GM23248 (cell line): ENCODE data around the gene LHCGR. TPM values are rescaled to one million over a fixed set of nuclear protein-coding genes. Genes with fewer than 3 reads are reported as not detected.
A peak's percentile ranks its signal among the peaks of the same experiment; 100 is the strongest.

Source experiments
- DNase-seq: peaks from one replicate; pipeline ENCODE4 v3.0.0-alpha.2; 2015
- H2AFZ ChIP-seq: fragments of 200-600 bp; sonication (generic); 2 replicates; pipeline ENCODE4 v1.6.1; 2016; ENCODE audit warnings: antibody characterized with exemption
- H3F3A ChIP-seq: fragments of 200-600 bp; sonication (generic); 2 replicates; pipeline ENCODE4 v1.6.1; 2016; ENCODE audit warnings: mild to moderate bottlenecking, antibody characterized with exemption, mixed run types; ENCODE audit not compliant: insufficient read depth
- H3K27ac ChIP-seq: fragments of 200-600 bp; sonication (generic); 2 replicates; pipeline ENCODE4 v1.5.1; 2016; ENCODE audit warnings: mild to moderate bottlenecking
- H3K27me3 ChIP-seq: fragments of 200-600 bp; sonication (generic); replicated peaks from 2 replicates; pipeline ENCODE4 v1.6.1; 2016; ENCODE audit warnings: mild to moderate bottlenecking; ENCODE audit not compliant: insufficient read depth
- H3K36me3 ChIP-seq: fragments of 200-600 bp; sonication (generic); 2 replicates; pipeline ENCODE4 v1.6.1; 2016; ENCODE audit warnings: low read depth, mild to moderate bottlenecking
- H3K4me1 ChIP-seq: fragments of 200-600 bp; sonication (generic); 2 replicates; pipeline ENCODE4 v1.6.1; 2016; ENCODE audit warnings: mild to moderate bottlenecking; ENCODE audit not compliant: insufficient read depth
- H3K4me2 ChIP-seq: fragments of 200-600 bp; sonication (generic); one replicate; pipeline ENCODE4 v1.6.1; 2016; ENCODE audit warnings: mild to moderate bottlenecking; ENCODE audit not compliant: unreplicated experiment
- H3K4me3 ChIP-seq: fragments of 200-600 bp; sonication (generic); 2 replicates; pipeline ENCODE4 v1.5.1; 2016; ENCODE audit warnings: mild to moderate bottlenecking
- H3K79me2 ChIP-seq: fragments of 200-600 bp; sonication (generic); 2 replicates; pipeline ENCODE4 v1.6.1; 2016; ENCODE audit warnings: mild to moderate bottlenecking; ENCODE audit not compliant: insufficient read depth
- H3K9ac ChIP-seq: fragments of 200-600 bp; sonication (generic); 2 replicates; pipeline ENCODE4 v1.6.1; 2016; ENCODE audit warnings: mild to moderate bottlenecking
- H3K9me2 ChIP-seq: fragments of 200-600 bp; sonication (generic); 2 replicates; pipeline ENCODE4 v1.6.1; 2016; ENCODE audit warnings: mixed run types, mild to moderate bottlenecking, moderate library complexity; ENCODE audit not compliant: insufficient read depth
- H3K9me3 ChIP-seq: fragments of 200-600 bp; sonication (generic); one replicate; pipeline ENCODE4 v1.6.1; 2017; ENCODE audit warnings: low read depth
- H4K20me1 ChIP-seq: fragments of 200-600 bp; sonication (generic); 2 replicates; pipeline ENCODE4 v1.6.0; 2016; ENCODE audit not compliant: insufficient read depth
- EZH2 ChIP-seq: fragments of 200-600 bp; sonication (generic); IDR thresholded peaks from 2 replicates; pipeline ENCODE4 v1.6.1; 2018; ENCODE audit warnings: antibody characterized with exemption, mild to moderate bottlenecking; ENCODE audit not compliant: insufficient read depth, poor library complexity, severe bottlenecking
- EZH2phosphoT487 ChIP-seq: fragments of 200-600 bp; sonication (generic); IDR thresholded peaks from 2 replicates; pipeline ENCODE4 v1.6.1; 2018; ENCODE audit warnings: antibody characterized with exemption, moderate library complexity, mild to moderate bottlenecking, low read depth; ENCODE audit not compliant: insufficient read depth
- WGBS, 2 experiments: methylation state at CpG; one replicate each; pipeline ENCODE4 v1.1.6; 2015 to 2017; ENCODE audit warnings: low lambda C conversion rate in 2 of 2, low coverage in 1 of 2; ENCODE audit errors: missing lambda C conversion rate in 2 of 2; 5-methylcytosine and 5-hydroxymethylcytosine counted together
- in situ Hi-C: fragments of 300-500 bp; cut with MboI; formaldehyde crosslinking; loops from 2 replicates; pipeline ENCODE4 v1.15.0; 2020
- polyA plus RNA-seq: library from polyadenylated mRNA; unstranded; fragments of >200 nt; fragmentation: Nextera tagmentation; extraction: Ambion mirVana; gene quantifications from 2 replicates; pipeline ENCODE4 v1.2.1, GENCODE V29; 2016
- total RNA-seq: library from RNA; depleted of rRNA; stranded (reverse); fragments of >200 nt; shearing (Covaris generic); gene quantifications from 2 replicates; pipeline ENCODE4 v1.2.3, GENCODE V29; 2014

LHCGR gene
- total and polyA plus RNA-seq, 2 experiments from 2014 or later: not detected

DNA sequence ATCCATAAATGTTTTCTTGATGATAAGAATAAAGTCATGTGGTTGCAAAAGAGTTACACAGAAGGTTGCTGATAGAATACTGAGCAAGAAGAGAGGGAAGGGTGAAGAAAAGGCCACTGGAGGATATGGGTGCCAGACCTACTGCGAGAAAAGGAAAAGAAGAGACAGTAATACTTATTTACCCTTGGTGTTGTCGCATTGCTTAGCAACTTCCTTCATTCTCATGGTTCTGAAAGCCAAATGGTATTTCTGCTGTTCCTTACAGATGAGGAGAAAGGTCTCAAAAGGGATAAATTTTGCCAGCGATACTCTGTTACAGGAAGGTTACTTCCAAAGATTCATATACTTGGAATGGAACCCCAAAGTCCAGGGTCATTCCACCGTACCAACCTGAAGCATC lies 62.5 kb downstream of the LHCGR start:
- in situ Hi-C loops: no loop called here
- peaks cover 20% of the 10 kb centered on the region for H3K4me1 ChIP-seq
- H3K36me3 ChIP-seq: no peaks in the 10 kb centered on the region
- no peak overlapping the region for H3K9ac ChIP-seq
- no peaks in the 10 kb centered on the region for H4K20me1 ChIP-seq
- WGBS, 2 experiments: 77 to 83% methylated on average over 4 of the region's 4 CpGs
- no peak overlapping the region for H3K27ac ChIP-seq
- H3F3A ChIP-seq: peaks cover 17% of the 10 kb centered on the region
- H2AFZ ChIP-seq: no peak overlapping the region
- no peak overlapping the region for H3K4me2 ChIP-seq
- peak; percentile 15 for DNase-seq
- H3K27me3 ChIP-seq: no peaks in the 10 kb centered on the region
- TF ChIP-seq EZH2phosphoT487: no peak
- TF ChIP-seq EZH2: no peak
- no peaks in the 10 kb centered on the region for H3K9me3 ChIP-seq
- no peaks in the 10 kb centered on the region for H3K9me2 ChIP-seq
- no peaks in the 10 kb centered on the region for H3K79me2 ChIP-seq
- no peak overlapping the region for H3K4me3 ChIP-seq

DNA sequence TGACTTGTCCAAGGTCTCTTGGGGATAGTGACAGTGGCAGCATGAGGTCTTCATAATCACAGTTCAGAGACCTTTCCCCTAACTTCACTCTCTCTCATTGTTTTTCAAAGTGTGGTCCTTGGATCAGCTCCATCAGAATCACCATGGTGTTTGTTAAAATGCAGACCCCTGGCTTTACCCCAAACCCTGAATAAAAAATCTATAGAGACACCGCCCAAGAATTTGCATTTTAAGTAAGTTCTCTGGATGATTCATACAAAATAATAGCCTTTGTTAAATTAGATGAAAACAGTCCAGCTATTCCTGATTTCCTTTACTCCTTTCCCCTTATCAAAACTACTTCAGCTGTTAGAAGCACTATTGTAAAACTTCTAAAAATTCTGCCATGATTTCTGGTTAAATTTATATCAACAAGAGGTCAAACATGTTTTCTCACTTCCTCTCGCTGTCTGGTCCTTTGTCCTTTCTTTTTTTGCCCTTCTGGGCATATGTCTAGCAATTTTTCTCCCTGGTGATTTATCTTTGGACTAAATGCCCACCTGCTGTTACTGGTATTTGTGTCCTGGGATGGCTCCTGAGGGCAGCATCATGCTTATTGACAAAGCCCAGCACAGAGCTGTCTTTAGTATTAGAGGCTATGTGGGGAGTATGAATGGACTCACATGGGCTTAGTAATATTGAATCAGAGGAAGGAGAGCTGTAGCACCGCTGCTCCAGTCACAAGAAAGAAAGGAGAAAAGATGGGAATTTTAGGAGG lies 63.4 kb downstream of the LHCGR start:
- Histone ChIP-seq H3K36me3 (no peaks in the 10 kb centered on the region), H3K4me2 (no peak overlapping the region), H3K79me2 (no peaks in the 10 kb centered on the region), H2AFZ (no peak overlapping the region), H3K4me3 (no peak overlapping the region), H3K4me1 (peaks cover 20% of the 10 kb centered on the region), H3K27ac (no peak overlapping the region), H3K9me3 (no peaks in the 10 kb centered on the region), H3F3A (peaks cover 17% of the 10 kb centered on the region), H3K9me2 (no peaks in the 10 kb centered on the region), H3K27me3 (no peaks in the 10 kb centered on the region), H4K20me1 (no peaks in the 10 kb centered on the region), H3K9ac (no peak overlapping the region)
- 94 to 95% methylated on average over 3 of the region's 3 CpGs for WGBS, 2 experiments
- TF ChIP-seq EZH2phosphoT487 (no peak), EZH2 (no peak)
- DNase-seq: no peak
- in situ Hi-C loops: no loop called here

DNA sequence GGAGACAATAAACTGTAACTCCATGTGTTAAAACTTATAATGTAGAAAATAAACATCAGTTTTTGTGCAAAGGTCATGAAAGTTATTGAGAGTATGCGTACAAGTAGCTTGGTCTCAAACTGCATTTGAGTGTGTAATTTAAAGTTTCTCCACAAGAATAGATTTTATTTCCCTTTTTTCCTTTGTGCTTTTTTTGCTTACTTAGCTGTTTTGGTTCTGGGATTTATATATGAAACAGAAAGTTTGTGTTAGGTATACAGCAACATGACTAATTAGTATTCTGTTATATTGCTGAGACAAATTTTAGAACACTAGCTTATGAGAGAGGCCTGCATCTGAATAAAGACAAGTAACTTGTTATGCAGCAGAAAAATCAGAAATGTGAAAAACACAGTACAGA lies 70.4 kb downstream of the LHCGR start:
- in situ Hi-C loops: no loop called here
- no peaks in the 10 kb centered on the region for H3K9me2 ChIP-seq
- TF ChIP-seq EZH2 (no peak), EZH2phosphoT487 (no peak)
- H3F3A ChIP-seq: no peaks in the 10 kb centered on the region
- H3K9me3 ChIP-seq: no peaks in the 10 kb centered on the region
- H4K20me1 ChIP-seq: no peaks in the 10 kb centered on the region
- H3K79me2 ChIP-seq: no peaks in the 10 kb centered on the region
- H3K36me3 ChIP-seq: no peaks in the 10 kb centered on the region
- no peak for DNase-seq
- no peaks in the 10 kb centered on the region for H3K27me3 ChIP-seq
- H2AFZ ChIP-seq: no peak overlapping the region
- no peak overlapping the region for H3K9ac ChIP-seq
- H3K4me1 ChIP-seq: no peaks in the 10 kb centered on the region
- H3K27ac ChIP-seq: no peak overlapping the region
- H3K4me2 ChIP-seq: no peak overlapping the region
- H3K4me3 ChIP-seq: no peak overlapping the region
- WGBS, 2 experiments: 98 to 100% methylated on average over 1 of the region's 1 CpG

DNA sequence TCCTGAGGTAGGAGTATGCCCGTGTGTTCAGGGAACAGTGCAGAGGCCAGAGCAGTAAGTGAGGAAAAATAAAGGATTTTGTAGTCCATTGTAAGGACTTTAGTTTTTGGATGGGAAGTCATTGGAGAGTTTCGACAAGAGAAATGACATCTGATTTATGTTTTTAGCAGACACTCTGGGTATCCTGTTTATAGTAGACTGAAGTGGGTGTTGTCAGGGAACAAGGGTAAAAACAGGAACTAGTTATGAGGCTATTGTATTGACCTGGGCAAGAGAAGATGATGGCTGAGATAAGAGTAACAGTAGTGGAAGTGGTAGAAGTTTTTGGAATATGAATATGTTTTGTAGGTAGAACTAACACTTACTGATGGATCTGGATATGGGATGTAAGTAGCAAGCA lies 78.1 kb downstream of the LHCGR start:
- H3K4me3 ChIP-seq: no peak overlapping the region
- H4K20me1 ChIP-seq: no peaks in the 10 kb centered on the region
- in situ Hi-C loops: no loop called here
- WGBS, 2 experiments: 87 to 88% methylated on average over 2 of the region's 2 CpGs
- H3F3A ChIP-seq: no peaks in the 10 kb centered on the region
- TF ChIP-seq EZH2: no peak
- no peak for TF ChIP-seq EZH2phosphoT487
- H3K4me2 ChIP-seq: no peak overlapping the region
- H3K4me1 ChIP-seq: no peaks in the 10 kb centered on the region
- no peaks in the 10 kb centered on the region; the same call in 1 of the 2 replicates for H3K9me2 ChIP-seq
- no peak overlapping the region for H3K27ac ChIP-seq
- H2AFZ ChIP-seq: no peak overlapping the region
- no peaks in the 10 kb centered on the region for H3K36me3 ChIP-seq
- no peaks in the 10 kb centered on the region for H3K9me3 ChIP-seq
- no peak overlapping the region for H3K9ac ChIP-seq
- DNase-seq: no peak
- H3K27me3 ChIP-seq: no peaks in the 10 kb centered on the region
- no peaks in the 10 kb centered on the region for H3K79me2 ChIP-seq
